ENCODE results near the gene PAXIP1.

Gene PAXIP1

GRCh38 chr7:154912871-154913637 is 89.9 kb downstream of the PAXIP1 start:
- no peak for DNase-seq (ENCODE audit: low read depth, low spot score)

- no peak for DNase-seq (ENCODE audit: low read depth, low spot score)
These were observed 91.0 kb downstream of the PAXIP1 start for GRCh38 chr7:154911862-154912455.

DNA sequence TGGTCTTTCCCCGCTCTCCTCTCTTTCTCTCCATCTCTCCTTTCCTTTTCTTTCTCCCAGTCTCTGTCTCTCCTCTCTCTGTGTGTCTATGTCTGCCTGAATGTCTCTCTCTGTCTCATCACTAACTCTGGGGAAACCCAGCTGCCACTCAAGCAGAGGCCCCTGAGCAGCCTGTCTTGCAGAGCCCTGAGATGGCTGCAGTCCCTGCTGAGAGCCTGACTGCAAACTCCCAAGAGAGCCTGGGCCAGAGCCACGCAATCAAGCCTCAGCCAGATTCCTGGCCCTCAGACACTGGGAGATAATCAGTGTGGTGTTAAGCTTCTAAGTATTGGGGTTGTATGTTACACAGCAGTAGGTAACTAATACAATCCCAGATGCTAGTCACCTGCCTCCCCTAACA is 91.5 kb downstream of the PAXIP1 start:
- no peak for DNase-seq (ENCODE audit: low read depth, low spot score)

DNA sequence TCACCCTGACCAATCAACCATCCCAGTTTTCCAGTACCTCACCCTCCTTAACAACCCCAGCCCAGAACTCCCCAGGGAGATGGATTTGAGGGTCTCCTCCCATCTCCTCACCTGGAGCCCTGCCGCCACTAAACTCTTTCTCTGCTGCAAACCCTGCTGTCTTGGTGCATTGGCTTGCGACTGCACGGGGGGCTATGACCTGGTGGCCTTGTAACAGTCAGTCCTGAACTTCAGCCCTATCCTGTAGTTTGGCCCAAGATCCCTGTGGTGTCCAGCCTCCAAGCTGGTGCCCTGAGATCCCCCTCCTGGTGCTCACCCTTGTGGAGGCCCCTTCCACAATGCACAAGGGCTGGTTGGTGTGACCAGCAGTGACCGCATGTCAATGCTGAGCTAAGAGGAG is 91.9 kb downstream of the PAXIP1 start:
- no peak for DNase-seq (ENCODE audit: low read depth, low spot score)

DNA sequence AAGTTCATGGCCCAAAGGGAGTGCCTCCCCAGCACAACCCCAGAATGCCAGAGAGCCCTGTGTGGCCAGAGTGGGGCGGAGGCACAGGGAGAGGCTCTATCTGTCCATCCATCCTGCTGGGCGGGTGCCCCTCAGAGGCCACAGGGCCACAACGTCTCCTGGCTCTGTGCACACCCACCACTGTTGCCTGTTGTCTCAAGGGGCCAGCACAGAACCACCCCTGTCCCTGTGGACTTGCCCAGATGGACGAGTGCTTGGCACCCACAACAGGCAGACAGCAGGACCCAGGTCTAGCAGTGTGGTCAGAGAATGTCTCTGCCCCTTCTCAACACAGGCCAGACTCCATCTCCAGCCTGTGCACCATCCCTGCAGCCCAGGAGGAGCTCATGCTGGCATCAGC is 92.8 kb downstream of the PAXIP1 start:
- DNase-seq (ENCODE audit: low read depth, low spot score): no peak

DNA sequence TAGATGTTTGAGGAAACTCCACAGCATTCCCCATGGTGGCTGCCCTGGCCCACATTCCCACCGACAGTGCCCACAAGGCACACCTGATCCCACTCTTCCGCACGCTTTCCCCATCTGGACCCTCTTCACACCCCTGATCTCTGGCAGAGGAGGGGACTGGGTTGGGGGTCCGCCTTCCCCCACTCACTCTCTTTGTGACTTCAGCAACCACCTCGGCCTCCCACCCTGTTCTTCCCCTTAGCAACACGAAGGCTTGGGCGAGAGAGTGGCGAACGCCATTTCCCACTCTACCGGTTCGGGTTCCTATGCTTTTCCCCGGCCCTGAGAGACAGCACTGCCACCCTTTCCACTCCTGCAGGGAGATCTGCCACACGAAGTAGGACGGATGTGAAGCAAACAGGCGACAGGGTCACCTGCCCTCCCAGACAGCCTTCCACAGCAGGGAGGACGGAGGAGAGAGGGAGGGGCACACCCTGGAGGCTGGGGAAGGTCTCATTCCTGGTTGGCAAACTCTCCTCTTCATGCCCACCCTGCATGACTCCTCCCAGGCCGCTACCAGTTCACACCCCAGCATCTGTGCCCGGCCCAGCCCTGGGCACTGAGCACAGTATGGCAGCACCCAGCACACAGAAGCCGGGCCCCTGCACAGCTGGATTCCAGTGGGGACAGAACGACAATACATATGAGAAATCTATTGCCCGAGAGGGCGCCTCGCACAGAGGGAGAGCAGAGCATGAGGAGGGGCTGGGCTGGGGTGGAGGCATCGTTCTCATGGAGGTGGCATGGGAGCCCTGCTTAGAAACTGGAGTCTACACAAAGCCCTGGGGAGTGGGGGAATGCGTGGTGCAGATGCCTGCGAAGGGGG is 93.5 kb downstream of the PAXIP1 start:
- no peak for DNase-seq (ENCODE audit: low read depth, low spot score)

- no peak for DNase-seq (ENCODE audit: low read depth, low spot score)
These were observed 95.0 kb downstream of the PAXIP1 start for GRCh38 chr7:154907651-154908620.

GRCh38 chr7:154906736-154907355 is 96.1 kb downstream of the PAXIP1 start:
- no peak for DNase-seq (ENCODE audit: low read depth, low spot score)

DNA sequence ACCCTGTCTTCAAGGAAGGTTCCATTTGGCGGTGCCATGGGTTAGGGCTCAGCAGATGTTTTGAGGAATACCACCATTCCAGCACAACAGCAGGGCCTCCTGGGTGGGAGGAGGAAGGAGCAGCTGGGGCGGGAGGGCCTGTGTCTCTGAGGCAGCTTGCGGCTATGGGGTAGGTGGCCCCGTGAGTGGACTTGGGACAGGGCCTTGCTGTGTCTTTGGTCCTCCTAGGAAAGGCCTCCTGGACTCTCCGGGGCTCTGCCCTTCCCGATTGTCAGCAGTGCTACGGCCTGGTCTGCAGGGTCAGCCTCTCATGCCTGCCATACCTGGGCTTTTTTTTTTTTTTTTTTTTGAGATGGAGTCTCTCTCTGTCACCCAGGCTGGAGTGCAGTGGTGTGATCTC is 96.7 kb downstream of the PAXIP1 start:
- no peak for DNase-seq (ENCODE audit: low read depth, low spot score)

GRCh38 chr7:154905615-154906014 is 97.3 kb downstream of the PAXIP1 start:
- no peak for DNase-seq (ENCODE audit: low read depth, low spot score)

DNA sequence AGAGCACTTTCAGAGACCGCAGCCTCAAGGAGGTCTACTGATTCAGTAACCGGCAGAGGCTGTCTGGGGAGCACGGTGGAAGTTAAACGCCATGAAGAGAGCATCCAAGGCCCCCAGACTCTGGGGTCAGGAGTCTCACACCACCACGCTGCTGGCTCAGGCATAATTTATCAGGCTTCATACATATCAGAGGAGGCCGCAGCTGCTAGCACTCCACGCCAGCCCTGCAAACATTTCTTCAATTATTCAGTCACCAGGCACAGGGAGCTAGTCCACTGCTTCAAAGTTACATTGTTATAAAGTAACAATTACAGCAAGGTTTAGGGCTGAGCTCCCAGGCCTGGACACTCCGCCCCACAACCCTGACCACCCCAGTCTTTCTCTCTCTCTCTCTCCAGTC is 97.8 kb downstream of the PAXIP1 start:
- DNase-seq (ENCODE audit: low read depth, low spot score): no peak

GRCh38 chr7:154903083-154903731 is 99.7 kb downstream of the PAXIP1 start:
- peak; percentile 44 for DNase-seq (ENCODE audit: low read depth, low spot score)

- DNase-seq (ENCODE audit: low read depth, low spot score): no peak
These were observed 100.3 kb downstream of the PAXIP1 start for GRCh38 chr7:154902600-154903082.

- DNase-seq (ENCODE audit: low read depth, low spot score): no peak
These were observed 103.1 kb downstream of the PAXIP1 start for GRCh38 chr7:154899862-154900261.

GRCh38 chr7:154898973-154899855 is 103.7 kb downstream of the PAXIP1 start:
- no peak for DNase-seq (ENCODE audit: low read depth, low spot score)

DNA sequence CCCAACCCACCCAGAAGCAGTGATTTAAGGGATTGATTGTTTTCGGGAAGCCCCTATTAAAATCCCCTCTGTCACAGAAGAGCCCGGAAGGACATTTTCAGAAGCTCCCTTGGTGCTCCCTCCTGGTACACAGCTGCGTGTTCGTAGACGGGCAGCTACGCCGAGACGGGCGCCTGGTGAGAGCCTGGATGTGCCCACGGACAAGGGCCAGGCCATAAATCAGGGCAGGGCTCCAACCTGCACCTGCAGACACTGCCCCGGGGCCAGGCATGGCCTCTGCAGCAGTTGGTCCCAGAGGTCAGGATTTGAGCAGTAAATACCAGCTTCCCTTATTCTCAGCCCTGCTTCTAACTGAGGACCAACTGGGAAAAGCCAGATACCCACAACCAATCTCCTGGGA is 106.8 kb downstream of the PAXIP1 start:
- DNase-seq (ENCODE audit: low read depth, low spot score): no peak
